ENCODE data around the gene AMPD1. TPM values are rescaled to one million over a fixed set of nuclear protein-coding genes. Genes with fewer than 3 reads are reported as not detected.

Gene AMPD1
- total and polyA plus RNA-seq, 10 of the 15 experiments (the other 5 are each of a cell fraction or from before 2014, with no cell fraction given), result 0.12 to 0.30 (median 0.14) TPM; not detected in 7

DNA sequence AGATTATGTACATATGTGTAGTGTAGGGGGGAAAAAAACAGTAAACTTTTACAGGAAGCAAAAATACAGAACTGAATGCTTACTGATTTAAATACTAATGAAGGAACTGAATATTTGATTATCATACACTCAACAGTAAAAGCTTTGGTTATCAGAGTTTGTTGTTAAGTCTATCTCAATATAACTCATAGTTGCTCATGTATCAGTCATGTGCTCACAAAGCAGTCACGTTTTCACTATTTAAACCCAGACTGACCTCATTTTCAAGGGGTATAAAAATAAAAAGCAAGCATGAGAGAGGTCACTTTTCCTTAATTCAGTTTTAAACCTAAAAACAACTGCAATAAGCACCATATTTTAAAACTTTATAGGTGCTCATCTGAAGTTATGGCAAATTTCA lies 28.1 kb upstream of the AMPD1 start:
- POLR2A ChIA-PET, result no interaction called here
- peaks cover 14 to 44% of the 10 kb centered on the region in 2 experiments for H3K36me3 ChIP-seq (ENCODE audit: control insufficient read depth in 2 of 2, insufficient read depth in 2 of 2, low read length in 1 of 2)
- FAIRE-seq (no peak), DNase-seq (ENCODE audit: low read depth, low spot score) (no peak), ATAC-seq (no peak)
- no peak overlapping the region for H3K4me2 ChIP-seq (ENCODE audit: control insufficient read depth, insufficient read depth)
- TF ChIP-seq, protein P1, sequence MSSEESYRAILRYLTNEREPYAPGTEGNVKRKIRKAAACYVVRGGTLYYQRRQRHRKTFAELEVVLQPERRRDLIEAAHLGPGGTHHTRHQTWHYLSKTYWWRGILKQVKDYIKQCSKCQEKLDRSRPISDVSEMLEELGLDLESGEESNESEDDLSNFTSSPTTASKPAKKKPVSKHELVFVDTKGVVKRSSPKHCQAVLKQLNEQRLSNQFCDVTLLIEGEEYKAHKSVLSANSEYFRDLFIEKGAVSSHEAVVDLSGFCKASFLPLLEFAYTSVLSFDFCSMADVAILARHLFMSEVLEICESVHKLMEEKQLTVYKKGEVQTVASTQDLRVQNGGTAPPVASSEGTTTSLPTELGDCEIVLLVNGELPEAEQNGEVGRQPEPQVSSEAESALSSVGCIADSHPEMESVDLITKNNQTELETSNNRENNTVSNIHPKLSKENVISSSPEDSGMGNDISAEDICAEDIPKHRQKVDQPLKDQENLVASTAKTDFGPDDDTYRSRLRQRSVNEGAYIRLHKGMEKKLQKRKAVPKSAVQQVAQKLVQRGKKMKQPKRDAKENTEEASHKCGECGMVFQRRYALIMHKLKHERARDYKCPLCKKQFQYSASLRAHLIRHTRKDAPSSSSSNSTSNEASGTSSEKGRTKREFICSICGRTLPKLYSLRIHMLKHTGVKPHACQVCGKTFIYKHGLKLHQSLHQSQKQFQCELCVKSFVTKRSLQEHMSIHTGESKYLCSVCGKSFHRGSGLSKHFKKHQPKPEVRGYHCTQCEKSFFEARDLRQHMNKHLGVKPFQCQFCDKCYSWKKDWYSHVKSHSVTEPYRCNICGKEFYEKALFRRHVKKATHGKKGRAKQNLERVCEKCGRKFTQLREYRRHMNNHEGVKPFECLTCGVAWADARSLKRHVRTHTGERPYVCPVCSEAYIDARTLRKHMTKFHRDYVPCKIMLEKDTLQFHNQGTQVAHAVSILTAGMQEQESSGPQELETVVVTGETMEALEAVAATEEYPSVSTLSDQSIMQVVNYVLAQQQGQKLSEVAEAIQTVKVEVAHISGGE (CRISPR knock-in tag; IDR thresholded peaks at IDR 0.05), result no peak
- TF ChIP-seq CBX3 (IDR thresholded peaks at IDR 0.05; ENCODE audit: borderline replicate concordance, low read depth) (no peak), WRNIP1 (IDR thresholded peaks at IDR 0.05; ENCODE audit: borderline replicate concordance, low read depth, low read length) (no peak), RAD21 (IDR thresholded peaks at IDR 0.05; ENCODE audit: insufficient read depth, low read depth, low read length) (no peak), NFYA (IDR thresholded peaks at IDR 0.05; ENCODE audit: borderline replicate concordance, low read depth, low read length) (no peak), PAX8 (IDR thresholded peaks at IDR 0.05) (no peak), SUZ12 (IDR thresholded peaks at IDR 0.05; ENCODE audit: unreplicated experiment) (no peak), RUNX3 (IDR thresholded peaks at IDR 0.05; ENCODE audit: low read length) (no peak), TARDBP (IDR thresholded peaks at IDR 0.05; ENCODE audit: borderline replicate concordance) (no peak), BMI1 (IDR thresholded peaks at IDR 0.05; ENCODE audit: borderline replicate concordance) (no peak), NBN (IDR thresholded peaks at IDR 0.05) (no peak), HDAC2 (IDR thresholded peaks at IDR 0.05) (no peak), JUNB (IDR thresholded peaks at IDR 0.05) (no peak), GABPA (IDR thresholded peaks at IDR 0.05; ENCODE audit: low read depth) (no peak)
- TF ChIP-seq, protein P2, sequence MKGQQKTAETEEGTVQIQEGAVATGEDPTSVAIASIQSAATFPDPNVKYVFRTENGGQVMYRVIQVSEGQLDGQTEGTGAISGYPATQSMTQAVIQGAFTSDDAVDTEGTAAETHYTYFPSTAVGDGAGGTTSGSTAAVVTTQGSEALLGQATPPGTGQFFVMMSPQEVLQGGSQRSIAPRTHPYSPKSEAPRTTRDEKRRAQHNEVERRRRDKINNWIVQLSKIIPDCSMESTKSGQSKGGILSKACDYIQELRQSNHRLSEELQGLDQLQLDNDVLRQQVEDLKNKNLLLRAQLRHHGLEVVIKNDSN (IDR thresholded peaks at IDR 0.05; ENCODE audit: borderline replicate concordance, extremely low read length, insufficient read depth, low read depth, low read length), result no peak
- TF ChIP-seq, protein P3, sequence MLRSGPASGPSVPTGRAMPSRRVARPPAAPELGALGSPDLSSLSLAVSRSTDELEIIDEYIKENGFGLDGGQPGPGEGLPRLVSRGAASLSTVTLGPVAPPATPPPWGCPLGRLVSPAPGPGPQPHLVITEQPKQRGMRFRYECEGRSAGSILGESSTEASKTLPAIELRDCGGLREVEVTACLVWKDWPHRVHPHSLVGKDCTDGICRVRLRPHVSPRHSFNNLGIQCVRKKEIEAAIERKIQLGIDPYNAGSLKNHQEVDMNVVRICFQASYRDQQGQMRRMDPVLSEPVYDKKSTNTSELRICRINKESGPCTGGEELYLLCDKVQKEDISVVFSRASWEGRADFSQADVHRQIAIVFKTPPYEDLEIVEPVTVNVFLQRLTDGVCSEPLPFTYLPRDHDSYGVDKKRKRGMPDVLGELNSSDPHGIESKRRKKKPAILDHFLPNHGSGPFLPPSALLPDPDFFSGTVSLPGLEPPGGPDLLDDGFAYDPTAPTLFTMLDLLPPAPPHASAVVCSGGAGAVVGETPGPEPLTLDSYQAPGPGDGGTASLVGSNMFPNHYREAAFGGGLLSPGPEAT (IDR thresholded peaks at IDR 0.05; ENCODE audit: low read depth), result no peak
- TF ChIP-seq, protein P4, sequence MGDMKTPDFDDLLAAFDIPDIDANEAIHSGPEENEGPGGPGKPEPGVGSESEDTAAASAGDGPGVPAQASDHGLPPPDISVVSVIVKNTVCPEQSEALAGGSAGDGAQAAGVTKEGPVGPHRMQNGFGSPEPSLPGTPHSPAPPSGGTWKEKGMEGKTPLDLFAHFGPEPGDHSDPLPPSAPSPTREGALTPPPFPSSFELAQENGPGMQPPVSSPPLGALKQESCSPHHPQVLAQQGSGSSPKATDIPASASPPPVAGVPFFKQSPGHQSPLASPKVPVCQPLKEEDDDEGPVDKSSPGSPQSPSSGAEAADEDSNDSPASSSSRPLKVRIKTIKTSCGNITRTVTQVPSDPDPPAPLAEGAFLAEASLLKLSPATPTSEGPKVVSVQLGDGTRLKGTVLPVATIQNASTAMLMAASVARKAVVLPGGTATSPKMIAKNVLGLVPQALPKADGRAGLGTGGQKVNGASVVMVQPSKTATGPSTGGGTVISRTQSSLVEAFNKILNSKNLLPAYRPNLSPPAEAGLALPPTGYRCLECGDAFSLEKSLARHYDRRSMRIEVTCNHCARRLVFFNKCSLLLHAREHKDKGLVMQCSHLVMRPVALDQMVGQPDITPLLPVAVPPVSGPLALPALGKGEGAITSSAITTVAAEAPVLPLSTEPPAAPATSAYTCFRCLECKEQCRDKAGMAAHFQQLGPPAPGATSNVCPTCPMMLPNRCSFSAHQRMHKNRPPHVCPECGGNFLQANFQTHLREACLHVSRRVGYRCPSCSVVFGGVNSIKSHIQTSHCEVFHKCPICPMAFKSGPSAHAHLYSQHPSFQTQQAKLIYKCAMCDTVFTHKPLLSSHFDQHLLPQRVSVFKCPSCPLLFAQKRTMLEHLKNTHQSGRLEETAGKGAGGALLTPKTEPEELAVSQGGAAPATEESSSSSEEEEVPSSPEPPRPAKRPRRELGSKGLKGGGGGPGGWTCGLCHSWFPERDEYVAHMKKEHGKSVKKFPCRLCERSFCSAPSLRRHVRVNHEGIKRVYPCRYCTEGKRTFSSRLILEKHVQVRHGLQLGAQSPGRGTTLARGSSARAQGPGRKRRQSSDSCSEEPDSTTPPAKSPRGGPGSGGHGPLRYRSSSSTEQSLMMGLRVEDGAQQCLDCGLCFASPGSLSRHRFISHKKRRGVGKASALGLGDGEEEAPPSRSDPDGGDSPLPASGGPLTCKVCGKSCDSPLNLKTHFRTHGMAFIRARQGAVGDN (IDR thresholded peaks at IDR 0.05), result no peak
- BruUV-seq (replicated peaks), result no TSS peak
- intact Hi-C loops (cut with micrococcal nuclease; ENCODE audit: unreplicated experiment) (no loop called here), in situ Hi-C loops (cut with MboI) (no loop called here)
- no peaks in the 10 kb centered on the region for H3K27me3 ChIP-seq (replicated peaks in 1 of 2; ENCODE audit: control insufficient read depth in 2 of 2, insufficient read depth in 2 of 2, low read length in 1 of 2)
- H3K9me3 ChIP-seq (replicated peaks; ENCODE audit: control insufficient read depth, insufficient read depth, low read length), result no peaks in the 10 kb centered on the region
- WGBS (ENCODE audit: insufficient coverage, insufficient replicate concordance, low lambda C conversion rate, missing lambda C conversion rate), result 0% methylated on average over 1 of the region's 1 CpG
- no peak overlapping the region for H3K9ac ChIP-seq (ENCODE audit: control insufficient read depth, insufficient read depth, low read length)
- SMC1A ChIA-PET (ENCODE audit: uncharacterized antibody, unreplicated experiment), result no interaction called here
- H3K27ac ChIP-seq (ENCODE audit: control insufficient read depth, insufficient read depth), result no peak overlapping the region
- no peaks in the 10 kb centered on the region for H4K20me1 ChIP-seq (ENCODE audit: control insufficient read depth, insufficient read depth)
- CTCF ChIA-PET, result interaction anchor here (0.6 kb wide), 1 partner anchor 178 kb away, joined by 3 read pairs; no protein-coding TSS in a partner anchor
- RAD21 ChIA-PET (ENCODE audit: unreplicated experiment), result no interaction called here
- no peak overlapping the region for H3K4me3 ChIP-seq
- no peaks in the 10 kb centered on the region for H3K4me1 ChIP-seq (ENCODE audit: control insufficient read depth, insufficient read depth, low read length)
- no peak overlapping the region for H2AFZ ChIP-seq (ENCODE audit: control insufficient read depth, low read depth, low read length)
- no peaks in the 10 kb centered on the region for H3K79me2 ChIP-seq (ENCODE audit: control insufficient read depth, insufficient read depth, low read length)

All from GM12878 (cell line).